Thymus (tissue), 11 donors: ENCODE data around the gene OR6B3. TPM values are rescaled to one million over a fixed set of nuclear protein-coding genes. Genes with fewer than 3 reads are reported as not detected.
"Not testable (repeated sequence)": the region's sequence is repeated elsewhere in the genome, so short reads cannot be mapped to it uniquely, and the experiment has no call there.

Experiments used
- DNase-seq, 9 donors: peaks; one replicate each; pipeline ENCODE4 v3.0.0-alpha.2; 2013; ENCODE audit warnings: low spot score in 9 of 9, low read depth in 6 of 9, missing footprints in 1 of 9
- H3K27ac ChIP-seq, 2 donors: one replicate each; pipeline ENCODE4 v1.5.1; 2013; ENCODE audit warnings: control low read depth in 1 of 2, low read depth in 1 of 2, low read length in 1 of 2, mild to moderate bottlenecking in 1 of 2, moderate library complexity in 1 of 2
- H3K27me3 ChIP-seq, 2 donors: one replicate each; pipeline ENCODE4 v1.5.1; 2013; ENCODE audit warnings: low read length in 1 of 2; ENCODE audit not compliant: control insufficient read depth in 2 of 2, insufficient read depth in 1 of 2
- H3K36me3 ChIP-seq, 2 donors: one replicate each; pipeline ENCODE4 v1.5.1; 2013; ENCODE audit warnings: low read length in 1 of 2, mild to moderate bottlenecking in 1 of 2, moderate library complexity in 1 of 2; ENCODE audit not compliant: control insufficient read depth in 2 of 2, insufficient read depth in 2 of 2
- H3K4me1 ChIP-seq, 2 donors: one replicate each; pipeline ENCODE4 v1.5.1; 2013; ENCODE audit warnings: low read length in 2 of 2; ENCODE audit not compliant: control insufficient read depth in 2 of 2, insufficient read depth in 2 of 2
- H3K4me3 ChIP-seq, 2 donors: one replicate each; pipeline ENCODE4 v1.5.1; 2013; ENCODE audit warnings: low read length in 2 of 2, control low read depth in 1 of 2, mild to moderate bottlenecking in 1 of 2
- H3K9me3 ChIP-seq, 2 donors: one replicate each; pipeline ENCODE4 v1.5.1; 2013; ENCODE audit warnings: low read length in 1 of 2, mild to moderate bottlenecking in 1 of 2; ENCODE audit not compliant: control insufficient read depth in 2 of 2, insufficient read depth in 1 of 2
- WGBS: extraction: QIAGEN DNeasy Blood & Tissue Kit; methylation state at CpG from one replicate; pipeline ENCODE4 v1.1.7; 2013; 5-methylcytosine and 5-hydroxymethylcytosine counted together
- polyA plus RNA-seq: library from polyadenylated mRNA; stranded (reverse); fragments of 200-250 nt; gene quantifications from one replicate; pipeline ENCODE4 v1.2.3, GENCODE V29; 2013
- total RNA-seq: library from RNA; stranded (reverse); fragments of 120-200 nt; gene quantifications from one replicate; pipeline ENCODE4 v1.2.4, GENCODE V29; 2013
- donor health status: healthy.

Gene OR6B3
- total and polyA plus RNA-seq, 2 donors, result not detected

DNA sequence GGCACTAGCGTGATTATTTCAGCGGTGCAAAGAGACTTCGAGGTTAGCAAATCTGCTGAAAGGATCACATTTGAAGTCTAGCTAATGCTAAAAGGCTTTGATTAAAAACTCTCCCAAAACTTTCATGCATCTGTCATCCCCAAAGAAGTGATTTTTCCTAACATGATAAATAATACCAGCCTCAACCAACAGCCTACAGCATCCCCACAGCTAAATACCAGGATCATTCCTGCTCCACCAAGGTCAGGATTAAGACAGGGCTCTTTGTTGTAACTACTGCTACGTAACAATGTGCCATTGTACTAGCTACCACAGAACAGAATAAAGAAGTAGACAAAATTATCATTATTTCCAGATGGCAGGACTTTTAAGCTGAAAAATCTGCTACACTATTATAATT lies 1.6 kb downstream of the OR6B3 start:
- H3K27ac ChIP-seq, result no peak overlapping the region
- no peaks in the 10 kb centered on the region for H3K9me3 ChIP-seq
- WGBS, result 83% methylated on average over 4 of the region's 4 CpGs
- no peaks in the 10 kb centered on the region for H3K4me1 ChIP-seq
- H3K4me3 ChIP-seq, result no peak overlapping the region
- H3K27me3 ChIP-seq, result peaks cover 0 to 39% of the 10 kb centered on the region in 2 donors
- H3K36me3 ChIP-seq, result no peaks in the 10 kb centered on the region
- no peak for DNase-seq

GRCh38 chr2:240050278-240050677 lies 3.0 kb downstream of the OR6B3 start:
- Histone ChIP-seq H3K27ac (no peak overlapping the region), H3K4me1 (no peaks in the 10 kb centered on the region), H3K36me3 (no peaks in the 10 kb centered on the region), H3K27me3 (peaks cover 0 to 34% of the 10 kb centered on the region in 2 donors), H3K9me3 (no peaks in the 10 kb centered on the region), H3K4me3 (no peak overlapping the region)
- DNase-seq, result no peak
- WGBS, result 81% methylated on average over 12 of the region's 12 CpGs

DNA sequence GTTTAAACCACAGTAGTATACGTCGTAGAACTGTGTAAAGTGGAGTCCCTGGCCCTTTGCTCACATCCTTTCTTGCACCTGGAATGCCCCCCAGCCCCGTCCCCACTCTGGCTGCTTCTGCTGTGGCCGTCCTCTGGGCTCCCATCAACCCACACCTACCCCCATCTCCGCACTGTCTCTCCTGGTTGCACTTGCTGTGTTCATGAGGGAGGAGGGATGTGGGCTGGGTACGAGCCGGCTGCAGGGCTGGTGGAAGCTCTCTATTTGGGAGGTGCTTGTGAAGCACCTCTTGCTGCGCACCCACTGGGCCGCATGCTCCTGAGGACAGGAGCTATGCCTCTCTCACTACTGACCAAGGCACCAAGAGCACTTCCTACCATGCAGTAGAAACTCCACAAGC lies 5.1 kb downstream of the OR6B3 start:
- no peak for DNase-seq
- no peaks in the 10 kb centered on the region for H3K4me1 ChIP-seq
- H3K9me3 ChIP-seq, result no peaks in the 10 kb centered on the region
- no peaks in the 10 kb centered on the region for H3K36me3 ChIP-seq
- H3K27ac ChIP-seq, result no peak overlapping the region
- peaks cover 0 to 18% of the 10 kb centered on the region in 2 donors for H3K27me3 ChIP-seq
- H3K4me3 ChIP-seq, result no peak overlapping the region
- WGBS, result 84% methylated on average over 9 of the region's 9 CpGs

DNA sequence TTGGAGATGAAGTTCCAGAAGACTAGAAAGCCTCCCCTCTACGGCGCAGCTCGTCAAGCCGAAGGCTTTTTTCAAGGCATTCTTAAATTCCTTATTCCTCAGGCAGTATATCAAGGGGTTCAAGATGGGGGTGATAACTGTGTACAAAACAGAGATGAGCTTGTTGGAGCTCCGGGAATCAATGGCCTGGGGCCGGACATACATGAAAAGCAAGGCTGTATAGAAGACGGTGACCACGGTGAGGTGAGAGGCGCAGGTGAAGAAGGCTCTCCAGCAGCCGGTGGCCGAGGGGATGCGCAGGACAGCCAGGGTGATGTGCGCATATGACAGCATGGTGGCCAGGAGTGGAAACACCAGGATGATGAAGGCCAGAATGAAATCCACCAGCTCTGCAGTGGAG lies 8.2 kb downstream of the OR6B3 start:
- 97% methylated on average over 13 of the region's 13 CpGs for WGBS
- no peak for DNase-seq

GRCh38 chr2:240044096-240044495 lies 9.2 kb downstream of the OR6B3 start:
- not testable (repeated sequence) for H3K27ac ChIP-seq, H3K4me1 ChIP-seq, H3K36me3 ChIP-seq, H3K4me3 ChIP-seq, DNase-seq, H3K9me3 ChIP-seq
- peaks cover 0 to 19% of the 10 kb centered on the region in 2 donors for H3K27me3 ChIP-seq
- 81% methylated on average over 2 of the region's 2 CpGs for WGBS

More for the DNA sequence above, 8.2 kb downstream of the OR6B3 start:
- H3K9me3 ChIP-seq, result no peaks in the 10 kb centered on the region
- H3K27ac ChIP-seq, result no peak overlapping the region
- no peaks in the 10 kb centered on the region for H3K36me3 ChIP-seq
- H3K4me3 ChIP-seq, result no peak overlapping the region
- H3K4me1 ChIP-seq, result no peaks in the 10 kb centered on the region
- H3K27me3 ChIP-seq, result peaks cover 0 to 15% of the 10 kb centered on the region in 2 donors

DNA sequence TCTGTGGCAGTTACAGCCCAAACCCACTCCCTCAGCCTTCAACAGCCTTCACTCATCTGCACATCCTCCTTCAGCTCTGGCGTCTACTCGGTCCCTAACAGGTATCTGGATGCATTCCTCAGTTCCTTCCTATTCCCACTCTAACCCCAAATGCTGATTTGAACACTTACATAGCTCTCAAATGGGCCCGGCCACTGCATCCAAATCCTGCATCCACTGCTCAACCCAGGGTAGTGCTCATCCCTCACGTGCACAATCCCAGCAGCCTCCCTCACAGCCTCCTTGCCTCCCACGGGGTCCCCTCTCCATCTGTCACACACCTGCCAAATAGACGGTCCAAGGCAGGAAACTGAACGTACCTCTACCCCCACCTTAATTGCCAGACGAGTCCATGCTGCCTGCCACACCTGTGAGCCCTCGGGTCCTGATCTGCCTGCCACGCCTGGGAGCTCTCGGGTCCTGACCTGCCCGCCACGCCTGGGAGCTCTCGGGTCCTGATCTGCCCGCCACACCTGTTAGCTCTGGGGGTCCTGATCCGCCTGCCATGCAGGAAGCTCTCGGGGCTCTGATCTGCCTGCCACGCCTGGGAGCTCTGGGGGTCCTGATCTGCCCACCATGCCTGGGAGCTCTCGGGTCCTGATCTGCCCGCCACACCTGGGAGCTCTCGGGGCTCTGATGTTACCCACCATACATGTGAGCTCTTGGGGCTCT lies 9.9 kb downstream of the OR6B3 start:
- 87% methylated on average over 21 of the region's 21 CpGs for WGBS
- no peak for DNase-seq
- Histone ChIP-seq H3K4me1 (no peaks in the 10 kb centered on the region), H3K27ac (no peak overlapping the region), H3K9me3 (no peaks in the 10 kb centered on the region), H3K27me3 (peaks cover 0 to 14% of the 10 kb centered on the region in 2 donors), H3K36me3 (no peaks in the 10 kb centered on the region), H3K4me3 (no peak overlapping the region)

DNA sequence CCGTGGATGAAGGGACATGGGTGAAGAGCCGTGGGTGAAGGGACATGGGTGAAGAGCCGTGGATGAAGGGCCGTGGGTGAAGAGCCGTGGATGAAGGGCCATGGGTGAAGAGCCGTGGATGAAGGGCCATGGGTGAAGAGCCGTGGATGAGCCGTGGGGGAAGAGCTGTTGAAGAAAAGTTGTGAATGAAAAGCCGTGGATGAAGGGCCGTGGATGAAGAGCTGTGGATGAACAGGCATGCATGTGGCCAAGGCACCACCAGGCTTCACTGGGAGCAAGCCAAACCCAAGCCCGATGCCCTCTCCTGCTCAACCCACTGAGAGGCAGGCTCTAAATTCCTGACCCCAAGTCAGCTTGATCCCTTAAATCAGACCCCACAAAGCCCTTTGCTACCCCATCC lies 10.6 kb downstream of the OR6B3 start:
- H3K4me1 ChIP-seq, result no peaks in the 10 kb centered on the region
- H3K27me3 ChIP-seq, result peaks cover 0 to 9% of the 10 kb centered on the region in 2 donors
- no peak for DNase-seq
- H3K27ac ChIP-seq, result no peak overlapping the region
- H3K9me3 ChIP-seq, result no peaks in the 10 kb centered on the region
- 83% methylated on average over 11 of the region's 11 CpGs for WGBS
- H3K36me3 ChIP-seq, result no peaks in the 10 kb centered on the region
- H3K4me3 ChIP-seq, result no peak overlapping the region

- Histone ChIP-seq H3K9me3 (no peaks in the 10 kb centered on the region), H3K36me3 (no peaks in the 10 kb centered on the region), H3K27ac (no peak overlapping the region), H3K4me1 (no peaks in the 10 kb centered on the region), H3K4me3 (no peak overlapping the region), H3K27me3 (peaks cover 0 to 8% of the 10 kb centered on the region in 2 donors)
- 90% methylated on average over 6 of the region's 6 CpGs for WGBS
- no peak for DNase-seq
These were observed 12.0 kb downstream of the OR6B3 start for GRCh38 chr2:240041363-240041762.

GRCh38 chr2:240037358-240037757 lies 16.0 kb downstream of the OR6B3 start:
- Histone ChIP-seq H3K27me3 (peaks cover 0 to 17% of the 10 kb centered on the region in 2 donors), H3K4me3 (no peak overlapping the region), H3K27ac (no peak overlapping the region), H3K4me1 (no peaks in the 10 kb centered on the region), H3K36me3 (no peaks in the 10 kb centered on the region), H3K9me3 (no peaks in the 10 kb centered on the region)
- no peak for DNase-seq
